Measurements from ENCODE around the gene TCEAL4. TPM values are rescaled to one million over a fixed set of nuclear protein-coding genes. Genes with fewer than 3 reads are reported as not detected.

TCEAL4 gene
- total and polyA plus RNA-seq, 2 of the 13 experiments (the other 11 are each of a cell fraction or from before 2014, with no cell fraction given) = 12.6 to 31.0 TPM

- TF ChIP-seq ARID5B (CRISPR knock-in tag; IDR thresholded peaks at IDR 0.05) (peak; percentile 68), TFE3 (CRISPR knock-in tag; IDR thresholded peaks at IDR 0.05) (no peak), MTA1 (CRISPR knock-in tag; IDR thresholded peaks at IDR 0.05; ENCODE audit: borderline replicate concordance) (no peak), ELF1 (CRISPR knock-in tag; IDR thresholded peaks at IDR 0.05) (no peak), HOXA3 (CRISPR knock-in tag; IDR thresholded peaks at IDR 0.05) (no peak), CCDC6 (CRISPR knock-in tag; IDR thresholded peaks at IDR 0.05) (no peak), HNF4G (IDR thresholded peaks at IDR 0.05; ENCODE audit: borderline replicate concordance, low read depth, low read length) (peak; percentile 88), HNF4G (CRISPR knock-in tag; IDR thresholded peaks at IDR 0.05; ENCODE audit: borderline replicate concordance, low read depth) (no peak), ZHX2 (IDR thresholded peaks at IDR 0.05; ENCODE audit: low read depth) (no peak), ZHX2 (CRISPR knock-in tag; IDR thresholded peaks at IDR 0.05; ENCODE audit: borderline replicate concordance) (no peak), CSRNP2 (CRISPR knock-in tag; conservative IDR thresholded peaks at IDR 0.05; ENCODE audit: low read depth) (no peak), TGIF2 (CRISPR knock-in tag; IDR thresholded peaks at IDR 0.05) (no peak), GLMP (CRISPR knock-in tag; IDR thresholded peaks at IDR 0.05; ENCODE audit: borderline replicate concordance) (no peak)
These were observed 33.1 kb upstream of the TCEAL4 start (continued) for GRCh38 chrX:103552236-103552635.

Measured in HepG2 (cell line).